B cell (primary cell): ENCODE results near the gene PPARG. TPM values are rescaled to one million over a fixed set of nuclear protein-coding genes. Genes with fewer than 3 reads are reported as not detected.

Source experiments
- ATAC-seq: fragments of 200-7000 bp; cut with Tn5 transposase; one replicate; pipeline ENCODE4 v1.10.0; 2021; ENCODE audit warnings: low read depth, mild to moderate bottlenecking, moderate number of reproducible peaks, moderate library complexity
- CTCF ChIA-PET: fragments of 350-600 bp; sonication (Branson Sonifier 250); formaldehyde crosslinking; loops from one replicate; lab custom pipeline; 2021; ENCODE audit warnings: antibody characterized with exemption, inconsistent platforms; lab: Charles Lee
- POLR2A ChIA-PET: fragments of 350-600 bp; sonication (Branson Sonifier 250); formaldehyde crosslinking; loops from one replicate; lab custom pipeline; 2021; ENCODE audit warnings: antibody characterized with exemption; lab: Charles Lee
- DNase-seq: peaks from one replicate; pipeline ENCODE4 v3.0.0; 2013
- H2AFZ ChIP-seq: 2 replicates; pipeline ENCODE4 v1.6.1; 2012; ENCODE audit warnings: mild to moderate bottlenecking, low read depth, low read length; ENCODE audit not compliant: insufficient read depth, poor library complexity, severe bottlenecking
- H3K27ac ChIP-seq, 2 donors: 1 replicate in 1 of 2; 2 replicates in 1 of 2; pipeline ENCODE4 v1.5.1; 2012 to 2013; ENCODE audit warnings: low read length in 2 of 2, mild to moderate bottlenecking in 2 of 2, moderate library complexity in 1 of 2
- H3K27me3 ChIP-seq, 4 experiments: fragments of 200-600 bp in 1 of 4; sonication (generic) in 1 of 4; replicated peaks in 1 of 4; 1 replicate in 2 of 4; 2 replicates in 2 of 4; pipeline versions ENCODE4 v1.6.1 to v1.7.0; 2013 to 2016; ENCODE audit warnings: low read length in 3 of 4, mild to moderate bottlenecking in 2 of 4, mixed read lengths in 1 of 4, moderate library complexity in 1 of 4; ENCODE audit not compliant: insufficient read depth in 4 of 4, control insufficient read depth in 3 of 4; ENCODE audit errors: control extremely low read depth in 1 of 4
- H3K36me3 ChIP-seq, 2 experiments: replicated peaks in 1 of 2; 1 replicate in 1 of 2; 2 replicates in 1 of 2; pipeline versions ENCODE4 v1.6.1 to v1.7.1; 2013; ENCODE audit warnings: low read length in 1 of 2; ENCODE audit not compliant: insufficient read depth in 2 of 2, control insufficient read depth in 1 of 2; ENCODE audit errors: control extremely low read depth in 1 of 2, extremely low read depth in 1 of 2
- H3K4me1 ChIP-seq, 2 donors: fragments of 200-600 bp in 1 of 2; sonication (generic) in 1 of 2; 1 replicate in 1 of 2; 2 replicates in 1 of 2; pipeline versions ENCODE4 v1.5.1 to v1.6.1; 2013 to 2017; ENCODE audit warnings: low read length in 2 of 2; ENCODE audit not compliant: control insufficient read depth in 2 of 2, insufficient read depth in 2 of 2
- H3K4me2 ChIP-seq: replicated peaks from 2 replicates; pipeline ENCODE3; 2012; ENCODE audit warnings: mild to moderate bottlenecking, low read depth, low read length; ENCODE audit not compliant: poor library complexity, severe bottlenecking
- H3K4me3 ChIP-seq, 5 experiments: fragments of 200-600 bp in 1 of 5; sonication (generic) in 1 of 5; 1 replicate in 3 of 5; 2 replicates in 2 of 5; pipeline versions ENCODE4 v1.5.1 to v1.7.0; 2011 to 2016; ENCODE audit warnings: low read length in 4 of 5, mild to moderate bottlenecking in 4 of 5, low read depth in 2 of 5, control low read depth in 1 of 5, moderate library complexity in 1 of 5; ENCODE audit not compliant: insufficient read depth in 1 of 5; ENCODE audit errors: control extremely low read depth in 1 of 5, extremely low read depth in 1 of 5
- H3K79me2 ChIP-seq: fragments of 200-600 bp; sonication (generic); one replicate; pipeline ENCODE4 v1.6.0; 2016; ENCODE audit warnings: low read length; ENCODE audit not compliant: control insufficient read depth, insufficient read depth
- H3K9ac ChIP-seq: fragments of 200-600 bp; sonication (generic); 2 replicates; pipeline ENCODE4 v1.6.1; 2017; ENCODE audit warnings: mild to moderate bottlenecking, low read length, moderate library complexity
- H3K9me3 ChIP-seq, 3 donors: one replicate each; pipeline versions ENCODE4 v1.6.1 to v1.7.1; 2013; ENCODE audit warnings: low read length in 2 of 3; ENCODE audit not compliant: control insufficient read depth in 2 of 3, insufficient read depth in 1 of 3; ENCODE audit errors: control extremely low read depth in 1 of 3
- H4K20me1 ChIP-seq: 2 replicates; pipeline ENCODE4 v1.6.0; 2012; ENCODE audit warnings: mild to moderate bottlenecking, low read length; ENCODE audit not compliant: insufficient read depth, control insufficient read depth, poor library complexity, severe bottlenecking
- H3K27ac Mint-ChIP-seq: one replicate; pipeline ENCODE4 v1.8.0; 2021; ENCODE audit warnings: mixed read lengths
- H3K27me3 Mint-ChIP-seq: one replicate; pipeline ENCODE4 v1.8.0; 2021; ENCODE audit warnings: mixed read lengths
- H3K4me1 Mint-ChIP-seq: one replicate; pipeline ENCODE4 v1.8.0; 2021; ENCODE audit warnings: mixed read lengths
- H3K4me3 Mint-ChIP-seq: one replicate; pipeline ENCODE4 v1.8.0; 2021; ENCODE audit warnings: mixed read lengths
- H3K9me3 Mint-ChIP-seq: one replicate; pipeline ENCODE4 v1.8.0; 2022; ENCODE audit warnings: mixed read lengths; ENCODE audit not compliant: insufficient read depth
- EZH2 ChIP-seq: IDR thresholded peaks from 2 replicates; pipeline ENCODE4 v1.6.1; 2012; ENCODE audit warnings: borderline replicate concordance, low read depth, mild to moderate bottlenecking, moderate library complexity, low read length; ENCODE audit not compliant: insufficient read depth, poor library complexity, severe bottlenecking
- whole genome bisulfite sequencing: methylation state at CpG from one replicate; pipeline ENCODE4 v1.1.5; 2013; ENCODE audit warnings: missing lambda C conversion rate; ENCODE audit not compliant: insufficient coverage; 5-methylcytosine and 5-hydroxymethylcytosine counted together
- intact Hi-C: fragments of 100-400 bp; cut with micrococcal nuclease; formaldehyde crosslinking; loops from one replicate; pipeline ENCODE4 v1.10.0; 2022
- polyA plus RNA-seq: library from polyadenylated mRNA; depleted of rRNA; stranded (reverse); fragments of >200 nt; gene quantifications from 2 replicates; pipeline ENCODE4 v1.2.3, GENCODE V29; 2012
- total RNA-seq, 2 donors: library from RNA; stranded (reverse); fragments of 120-200 nt in 1 of 2; gene quantifications; 1 replicate in 1 of 2; 2 replicates in 1 of 2; pipeline versions ENCODE4 v1.2.3 to v1.2.4, GENCODE V29; 2013 to 2022
- TF ChIP-seq, protein P1 (sequence below): fragments of 200-600 bp; IDR thresholded peaks from one replicate; pipeline ENCODE4 v1.8.0; 2022; ENCODE audit warnings: antibody characterized with exemption, mild to moderate bottlenecking

Gene PPARG
- total and polyA plus RNA-seq, 2 donors (not counting 1 experiment from before 2014, with no cell fraction given) = 0.12 to 0.44 TPM

DNA sequence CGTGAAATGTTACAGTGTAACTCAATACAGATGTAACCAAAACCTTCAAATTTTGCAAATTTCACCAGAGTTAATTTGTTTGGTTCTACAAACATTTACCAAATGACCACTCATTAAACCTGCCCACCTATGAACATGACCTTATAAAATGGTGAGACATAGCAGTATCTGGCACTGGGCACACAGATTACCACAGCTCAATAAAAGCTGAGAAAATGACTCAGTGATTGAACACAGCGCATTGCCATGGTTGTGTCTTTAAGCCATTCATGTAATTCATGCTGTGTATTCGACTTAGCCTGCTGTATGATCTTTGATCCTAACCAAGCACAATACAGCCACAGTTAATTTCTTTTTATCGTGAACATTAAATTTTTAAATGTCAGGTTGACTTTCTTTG lies 11.3 kb downstream of the PPARG start:
- H3K27ac Mint-ChIP-seq = no peak overlapping the region
- Histone ChIP-seq H3K9ac (no peak overlapping the region), H3K27ac (no peak overlapping the region), H3K4me2 (no peak overlapping the region), H2AFZ (no peak overlapping the region), H3K4me3 (no peak overlapping the region), H3K9me3 (no peaks in the 10 kb centered on the region), H3K79me2 (no peaks in the 10 kb centered on the region), H4K20me1 (no peaks in the 10 kb centered on the region), H3K4me1 (no peaks in the 10 kb centered on the region), H3K36me3 (no peaks in the 10 kb centered on the region), H3K27me3 (no peaks in the 10 kb centered on the region)
- H3K4me3 Mint-ChIP-seq = no peak overlapping the region
- DNase-seq (no peak), ATAC-seq (no peak)
- TF ChIP-seq, protein P1, sequence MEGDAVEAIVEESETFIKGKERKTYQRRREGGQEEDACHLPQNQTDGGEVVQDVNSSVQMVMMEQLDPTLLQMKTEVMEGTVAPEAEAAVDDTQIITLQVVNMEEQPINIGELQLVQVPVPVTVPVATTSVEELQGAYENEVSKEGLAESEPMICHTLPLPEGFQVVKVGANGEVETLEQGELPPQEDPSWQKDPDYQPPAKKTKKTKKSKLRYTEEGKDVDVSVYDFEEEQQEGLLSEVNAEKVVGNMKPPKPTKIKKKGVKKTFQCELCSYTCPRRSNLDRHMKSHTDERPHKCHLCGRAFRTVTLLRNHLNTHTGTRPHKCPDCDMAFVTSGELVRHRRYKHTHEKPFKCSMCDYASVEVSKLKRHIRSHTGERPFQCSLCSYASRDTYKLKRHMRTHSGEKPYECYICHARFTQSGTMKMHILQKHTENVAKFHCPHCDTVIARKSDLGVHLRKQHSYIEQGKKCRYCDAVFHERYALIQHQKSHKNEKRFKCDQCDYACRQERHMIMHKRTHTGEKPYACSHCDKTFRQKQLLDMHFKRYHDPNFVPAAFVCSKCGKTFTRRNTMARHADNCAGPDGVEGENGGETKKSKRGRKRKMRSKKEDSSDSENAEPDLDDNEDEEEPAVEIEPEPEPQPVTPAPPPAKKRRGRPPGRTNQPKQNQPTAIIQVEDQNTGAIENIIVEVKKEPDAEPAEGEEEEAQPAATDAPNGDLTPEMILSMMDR = no peak
- no peak for TF ChIP-seq EZH2
- ChIA-PET CTCF (no interaction called here), POLR2A (no interaction called here)
- peaks cover 28% of the 10 kb centered on the region for H3K27me3 Mint-ChIP-seq
- no peaks in the 10 kb centered on the region for H3K4me1 Mint-ChIP-seq
- intact Hi-C loops = no loop called here
- no CpG with 5 or more reads among the region's 4 CpGs for WGBS
- H3K9me3 Mint-ChIP-seq = no peaks in the 10 kb centered on the region

DNA sequence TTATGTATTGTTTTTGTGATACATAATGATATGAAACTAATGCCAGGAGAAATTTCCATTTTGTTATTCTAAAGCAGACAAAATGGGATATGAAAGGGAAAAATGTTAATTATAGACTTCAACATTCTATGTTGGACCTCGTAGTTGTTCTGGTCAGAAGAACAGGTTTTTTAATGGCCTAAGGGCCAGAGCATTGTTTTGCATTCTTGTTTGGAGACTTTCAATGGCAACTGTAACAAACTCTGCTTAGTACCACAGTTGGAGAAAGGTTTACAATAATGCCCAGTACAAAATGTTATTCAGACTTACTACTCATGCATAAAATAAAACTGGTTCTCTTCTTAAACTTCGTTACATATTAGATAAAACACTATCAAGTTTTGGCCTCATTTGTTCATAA lies 12.2 kb downstream of the PPARG start:
- ChIA-PET POLR2A (no interaction called here), CTCF (no interaction called here)
- Histone ChIP-seq H3K27me3 (no peaks in the 10 kb centered on the region), H3K4me3 (no peak overlapping the region), H3K4me1 (no peaks in the 10 kb centered on the region), H3K27ac (no peak overlapping the region), H3K36me3 (no peaks in the 10 kb centered on the region), H2AFZ (no peak overlapping the region), H3K9me3 (no peaks in the 10 kb centered on the region), H3K4me2 (no peak overlapping the region), H3K79me2 (no peaks in the 10 kb centered on the region), H4K20me1 (no peaks in the 10 kb centered on the region), H3K9ac (no peak overlapping the region)
- no peak overlapping the region for H3K27ac Mint-ChIP-seq
- no CpG with 5 or more reads among the region's 2 CpGs for whole genome bisulfite sequencing
- TF ChIP-seq, protein P1 = no peak
- TF ChIP-seq EZH2 = no peak
- H3K9me3 Mint-ChIP-seq = no peaks in the 10 kb centered on the region
- peaks cover 28% of the 10 kb centered on the region for H3K27me3 Mint-ChIP-seq
- ATAC-seq (no peak), DNase-seq (no peak)
- H3K4me3 Mint-ChIP-seq = no peak overlapping the region
- no peaks in the 10 kb centered on the region for H3K4me1 Mint-ChIP-seq
- intact Hi-C loops = no loop called here
